Measurements from ENCODE around the gene ASPHD2.

Gene ASPHD2

DNA sequence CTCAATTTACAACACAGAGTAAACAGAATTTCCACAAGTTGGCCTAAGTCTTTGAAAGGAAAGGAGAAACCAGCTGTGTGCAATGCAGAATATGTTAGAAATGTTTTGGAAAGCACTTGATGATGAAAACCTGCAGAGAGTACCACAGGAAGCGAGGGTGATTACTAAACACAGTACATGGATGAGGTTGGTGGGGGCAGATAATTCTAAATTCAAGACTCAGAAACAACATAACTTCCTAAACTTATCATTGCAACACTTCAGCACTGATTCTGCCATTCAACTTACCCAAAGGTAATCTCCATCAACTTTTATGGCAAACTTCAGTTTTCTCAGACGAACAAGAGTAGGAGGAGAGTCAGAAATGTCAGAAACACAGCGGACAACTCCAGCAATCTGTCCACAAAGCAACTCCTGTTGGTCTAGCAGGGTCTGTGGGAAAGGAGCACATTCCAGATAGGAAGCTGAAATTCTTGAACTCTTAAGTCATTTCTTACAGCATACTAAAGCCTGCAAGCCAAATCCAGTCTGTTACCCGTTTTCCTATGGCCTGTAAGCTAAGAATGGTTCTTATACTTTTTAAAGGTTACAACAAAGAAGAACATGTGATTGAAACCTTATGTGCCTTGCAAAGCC lies 47.8 kb downstream of the ASPHD2 start:
- H3K4me3 ChIP-seq (ENCODE audit: low read depth, low read length), result no peak overlapping the region
- H3K4me1 ChIP-seq (ENCODE audit: control insufficient read depth, insufficient read depth, low read length), result no peaks in the 10 kb centered on the region
- peaks cover 38 to 78% of the 10 kb centered on the region in 2 experiments for H3K36me3 ChIP-seq (ENCODE audit: control insufficient read depth in 2 of 2, insufficient read depth in 1 of 2, low read length in 2 of 2)
- ChIA-PET POLR2A (no interaction called here), CTCF (interaction anchor here (0.6 to 8.1 kb wide), 2 partner anchors 16 to 63 kb away, joined by 3 to 47 read pairs; no protein-coding TSS in a partner anchor)
- no peak overlapping the region for H3K27ac ChIP-seq (ENCODE audit: extremely low read depth, low read depth, low read length)
- no peaks in the 10 kb centered on the region for H3K9me3 ChIP-seq (ENCODE audit: control insufficient read depth, insufficient read depth, low read depth, low read length)
- TF ChIP-seq, protein P1, sequence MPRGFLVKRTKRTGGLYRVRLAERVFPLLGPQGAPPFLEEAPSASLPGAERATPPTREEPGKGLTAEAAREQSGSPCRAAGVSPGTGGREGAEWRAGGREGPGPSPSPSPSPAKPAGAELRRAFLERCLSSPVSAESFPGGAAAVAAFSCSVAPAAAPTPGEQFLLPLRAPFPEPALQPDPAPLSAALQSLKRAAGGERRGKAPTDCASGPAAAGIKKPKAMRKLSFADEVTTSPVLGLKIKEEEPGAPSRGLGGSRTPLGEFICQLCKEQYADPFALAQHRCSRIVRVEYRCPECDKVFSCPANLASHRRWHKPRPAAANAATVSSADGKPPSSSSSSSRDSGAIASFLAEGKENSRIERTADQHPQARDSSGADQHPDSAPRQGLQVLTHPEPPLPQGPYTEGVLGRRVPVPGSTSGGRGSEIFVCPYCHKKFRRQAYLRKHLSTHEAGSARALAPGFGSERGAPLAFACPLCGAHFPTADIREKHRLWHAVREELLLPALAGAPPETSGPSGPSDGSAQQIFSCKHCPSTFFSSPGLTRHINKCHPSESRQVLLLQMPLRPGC (tag by site-specific recombination; IDR thresholded peaks at IDR 0.05), result no peak
- no peak for TF ChIP-seq ZNF791 (tag by site-specific recombination; IDR thresholded peaks at IDR 0.05)
- TF ChIP-seq, protein P2, sequence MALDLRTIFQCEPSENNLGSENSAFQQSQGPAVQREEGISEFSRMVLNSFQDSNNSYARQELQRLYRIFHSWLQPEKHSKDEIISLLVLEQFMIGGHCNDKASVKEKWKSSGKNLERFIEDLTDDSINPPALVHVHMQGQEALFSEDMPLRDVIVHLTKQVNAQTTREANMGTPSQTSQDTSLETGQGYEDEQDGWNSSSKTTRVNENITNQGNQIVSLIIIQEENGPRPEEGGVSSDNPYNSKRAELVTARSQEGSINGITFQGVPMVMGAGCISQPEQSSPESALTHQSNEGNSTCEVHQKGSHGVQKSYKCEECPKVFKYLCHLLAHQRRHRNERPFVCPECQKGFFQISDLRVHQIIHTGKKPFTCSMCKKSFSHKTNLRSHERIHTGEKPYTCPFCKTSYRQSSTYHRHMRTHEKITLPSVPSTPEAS (tag by site-specific recombination; IDR thresholded peaks at IDR 0.05), result no peak

DNA sequence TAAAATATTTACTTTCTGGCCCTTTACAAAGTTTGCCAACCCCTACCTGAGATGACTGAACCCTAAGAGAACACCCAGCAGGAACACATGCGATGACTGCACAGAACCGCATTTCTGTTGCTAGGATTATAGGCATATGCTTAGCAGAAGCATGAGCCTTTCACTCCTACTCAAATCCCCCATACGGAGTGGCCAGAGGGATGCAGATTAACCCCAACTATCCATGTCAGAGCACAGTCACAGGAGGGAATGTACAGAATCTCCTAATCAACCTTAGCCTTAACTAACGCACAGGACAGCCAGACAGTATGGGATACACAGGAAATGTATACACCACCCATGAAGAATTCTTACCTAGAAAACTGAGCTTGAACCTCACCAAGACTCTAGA lies 48.3 kb downstream of the ASPHD2 start:
- no peak overlapping the region for H3K27ac ChIP-seq (ENCODE audit: extremely low read depth, low read depth, low read length)
- no peak for TF ChIP-seq FEZF1 (tag by site-specific recombination; IDR thresholded peaks at IDR 0.05)
- TF ChIP-seq, protein P3, sequence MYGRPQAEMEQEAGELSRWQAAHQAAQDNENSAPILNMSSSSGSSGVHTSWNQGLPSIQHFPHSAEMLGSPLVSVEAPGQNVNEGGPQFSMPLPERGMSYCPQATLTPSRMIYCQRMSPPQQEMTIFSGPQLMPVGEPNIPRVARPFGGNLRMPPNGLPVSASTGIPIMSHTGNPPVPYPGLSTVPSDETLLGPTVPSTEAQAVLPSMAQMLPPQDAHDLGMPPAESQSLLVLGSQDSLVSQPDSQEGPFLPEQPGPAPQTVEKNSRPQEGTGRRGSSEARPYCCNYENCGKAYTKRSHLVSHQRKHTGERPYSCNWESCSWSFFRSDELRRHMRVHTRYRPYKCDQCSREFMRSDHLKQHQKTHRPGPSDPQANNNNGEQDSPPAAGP (tag by site-specific recombination; IDR thresholded peaks at IDR 0.05), result no peak
- TF ChIP-seq ZNF169 (tag by site-specific recombination; IDR thresholded peaks at IDR 0.05), result no peak
- TF ChIP-seq HOXA7 (CRISPR knock-in tag; IDR thresholded peaks at IDR 0.05; ENCODE audit: borderline replicate concordance), result no peak
- TF ChIP-seq ZNF223 (tag by site-specific recombination; IDR thresholded peaks at IDR 0.05), result no peak
- TF ChIP-seq, protein P4, sequence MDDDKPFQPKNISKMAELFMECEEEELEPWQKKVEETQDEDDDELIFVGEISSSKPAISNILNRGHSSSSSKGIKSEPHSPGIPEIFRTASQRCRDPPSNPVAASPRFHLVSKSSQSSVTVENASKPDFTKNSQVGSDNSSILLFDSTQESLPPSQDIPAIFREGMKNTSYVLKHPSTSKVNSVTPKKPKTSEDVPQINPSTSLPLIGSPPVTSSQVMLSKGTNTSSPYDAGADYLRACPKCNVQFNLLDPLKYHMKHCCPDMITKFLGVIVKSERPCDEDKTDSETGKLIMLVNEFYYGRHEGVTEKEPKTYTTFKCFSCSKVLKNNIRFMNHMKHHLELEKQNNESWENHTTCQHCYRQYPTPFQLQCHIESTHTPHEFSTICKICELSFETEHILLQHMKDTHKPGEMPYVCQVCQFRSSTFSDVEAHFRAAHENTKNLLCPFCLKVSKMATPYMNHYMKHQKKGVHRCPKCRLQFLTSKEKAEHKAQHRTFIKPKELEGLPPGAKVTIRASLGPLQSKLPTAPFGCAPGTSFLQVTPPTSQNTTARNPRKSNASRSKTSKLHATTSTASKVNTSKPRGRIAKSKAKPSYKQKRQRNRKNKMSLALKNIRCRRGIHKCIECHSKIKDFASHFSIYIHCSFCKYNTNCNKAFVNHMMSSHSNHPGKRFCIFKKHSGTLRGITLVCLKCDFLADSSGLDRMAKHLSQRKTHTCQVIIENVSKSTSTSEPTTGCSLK (tag by site-specific recombination; IDR thresholded peaks at IDR 0.05), result no peak
- no peak for TF ChIP-seq ZNF311 (tag by site-specific recombination; IDR thresholded peaks at IDR 0.05; ENCODE audit: borderline replicate concordance)
- peaks cover 33 to 74% of the 10 kb centered on the region in 2 experiments for H3K36me3 ChIP-seq (ENCODE audit: control insufficient read depth in 2 of 2, insufficient read depth in 1 of 2, low read length in 2 of 2)
- ChIA-PET CTCF (interaction anchor here (0.6 to 8.1 kb wide), 2 partner anchors 16 to 63 kb away, joined by 3 to 47 read pairs; no protein-coding TSS in a partner anchor), POLR2A (no interaction called here)
- H3K4me1 ChIP-seq (ENCODE audit: control insufficient read depth, insufficient read depth, low read length), result no peaks in the 10 kb centered on the region
- H3K4me3 ChIP-seq (ENCODE audit: low read depth, low read length), result no peak overlapping the region
- no peaks in the 10 kb centered on the region for H3K9me3 ChIP-seq (ENCODE audit: control insufficient read depth, insufficient read depth, low read depth, low read length)

DNA sequence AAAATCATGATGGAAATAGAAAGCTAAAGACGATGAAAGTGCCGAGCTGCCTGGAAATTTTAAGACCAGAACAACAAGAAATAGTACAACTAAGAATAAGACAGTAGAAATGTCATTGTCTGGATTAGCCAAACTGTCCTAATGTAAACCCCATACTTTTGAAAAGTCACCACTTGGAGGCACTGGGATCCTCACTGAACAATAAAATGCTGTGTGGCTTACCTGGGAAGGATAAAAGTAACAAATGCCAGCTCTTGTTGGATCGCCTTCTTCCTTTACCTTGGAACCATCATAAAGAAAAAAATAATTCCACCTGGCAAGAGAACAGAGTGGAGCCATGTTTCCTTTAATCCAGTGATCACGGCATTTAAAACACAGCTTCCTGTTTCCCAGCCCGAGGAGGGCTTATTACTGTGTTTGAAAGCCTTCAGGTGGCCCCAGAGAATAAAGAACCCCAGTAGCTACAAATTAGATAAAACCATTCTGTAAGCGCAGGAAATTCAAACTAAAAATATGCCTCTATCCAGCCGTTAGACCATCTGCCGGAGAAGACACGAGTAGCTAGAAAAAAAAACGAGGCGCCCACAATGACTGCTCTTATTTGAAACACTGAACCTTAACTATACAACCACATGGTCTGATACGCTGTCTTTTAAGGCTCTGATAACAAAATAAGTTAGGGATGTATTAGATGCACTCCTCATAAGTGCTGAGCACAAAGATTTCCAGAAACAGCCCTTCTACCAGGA lies 50.2 kb downstream of the ASPHD2 start:
- H3K4me3 ChIP-seq (ENCODE audit: low read depth, low read length), result no peak overlapping the region
- TF ChIP-seq SP2 (tag by site-specific recombination; IDR thresholded peaks at IDR 0.05), result no peak
- TF ChIP-seq, protein P5, sequence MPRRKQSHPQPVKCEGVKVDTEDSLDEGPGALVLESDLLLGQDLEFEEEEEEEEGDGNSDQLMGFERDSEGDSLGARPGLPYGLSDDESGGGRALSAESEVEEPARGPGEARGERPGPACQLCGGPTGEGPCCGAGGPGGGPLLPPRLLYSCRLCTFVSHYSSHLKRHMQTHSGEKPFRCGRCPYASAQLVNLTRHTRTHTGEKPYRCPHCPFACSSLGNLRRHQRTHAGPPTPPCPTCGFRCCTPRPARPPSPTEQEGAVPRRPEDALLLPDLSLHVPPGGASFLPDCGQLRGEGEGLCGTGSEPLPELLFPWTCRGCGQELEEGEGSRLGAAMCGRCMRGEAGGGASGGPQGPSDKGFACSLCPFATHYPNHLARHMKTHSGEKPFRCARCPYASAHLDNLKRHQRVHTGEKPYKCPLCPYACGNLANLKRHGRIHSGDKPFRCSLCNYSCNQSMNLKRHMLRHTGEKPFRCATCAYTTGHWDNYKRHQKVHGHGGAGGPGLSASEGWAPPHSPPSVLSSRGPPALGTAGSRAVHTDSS (tag by site-specific recombination; IDR thresholded peaks at IDR 0.05), result no peak
- TF ChIP-seq, protein P6, sequence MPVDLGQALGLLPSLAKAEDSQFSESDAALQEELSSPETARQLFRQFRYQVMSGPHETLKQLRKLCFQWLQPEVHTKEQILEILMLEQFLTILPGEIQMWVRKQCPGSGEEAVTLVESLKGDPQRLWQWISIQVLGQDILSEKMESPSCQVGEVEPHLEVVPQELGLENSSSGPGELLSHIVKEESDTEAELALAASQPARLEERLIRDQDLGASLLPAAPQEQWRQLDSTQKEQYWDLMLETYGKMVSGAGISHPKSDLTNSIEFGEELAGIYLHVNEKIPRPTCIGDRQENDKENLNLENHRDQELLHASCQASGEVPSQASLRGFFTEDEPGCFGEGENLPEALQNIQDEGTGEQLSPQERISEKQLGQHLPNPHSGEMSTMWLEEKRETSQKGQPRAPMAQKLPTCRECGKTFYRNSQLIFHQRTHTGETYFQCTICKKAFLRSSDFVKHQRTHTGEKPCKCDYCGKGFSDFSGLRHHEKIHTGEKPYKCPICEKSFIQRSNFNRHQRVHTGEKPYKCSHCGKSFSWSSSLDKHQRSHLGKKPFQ (tag by site-specific recombination; IDR thresholded peaks at IDR 0.05), result no peak
- no peak for TF ChIP-seq ZNF169 (tag by site-specific recombination; IDR thresholded peaks at IDR 0.05)
- TF ChIP-seq ZBTB20 (tag by site-specific recombination; IDR thresholded peaks at IDR 0.05), result peak; percentile 65
- TF ChIP-seq, protein P7, sequence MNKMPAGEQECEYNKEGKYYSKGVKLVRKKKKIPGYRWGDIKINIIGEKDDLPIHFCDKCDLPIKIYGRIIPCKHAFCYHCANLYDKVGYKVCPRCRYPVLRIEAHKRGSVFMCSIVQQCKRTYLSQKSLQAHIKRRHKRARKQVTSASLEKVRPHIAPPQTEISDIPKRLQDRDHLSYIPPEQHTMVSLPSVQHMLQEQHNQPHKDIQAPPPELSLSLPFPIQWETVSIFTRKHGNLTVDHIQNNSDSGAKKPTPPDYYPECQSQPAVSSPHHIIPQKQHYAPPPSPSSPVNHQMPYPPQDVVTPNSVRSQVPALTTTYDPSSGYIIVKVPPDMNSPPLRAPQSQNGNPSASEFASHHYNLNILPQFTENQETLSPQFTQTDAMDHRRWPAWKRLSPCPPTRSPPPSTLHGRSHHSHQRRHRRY (tag by site-specific recombination; IDR thresholded peaks at IDR 0.05), result no peak
- no peak for TF ChIP-seq GLIS2 (tag by site-specific recombination; IDR thresholded peaks at IDR 0.05)
- H3K27ac ChIP-seq (ENCODE audit: extremely low read depth, low read depth, low read length), result no peak overlapping the region
- H3K9me3 ChIP-seq (ENCODE audit: control insufficient read depth, insufficient read depth, low read depth, low read length), result no peaks in the 10 kb centered on the region
- ChIA-PET CTCF (interaction anchor here (0.5 to 8.1 kb wide), 4 partner anchors 13 to 113 kb away, joined by 3 to 47 read pairs (median 6); no protein-coding TSS in a partner anchor), POLR2A (no interaction called here)
- H3K36me3 ChIP-seq (ENCODE audit: control insufficient read depth in 2 of 2, insufficient read depth in 1 of 2, low read length in 2 of 2), result peaks cover 26 to 55% of the 10 kb centered on the region in 2 experiments
- H3K4me1 ChIP-seq (ENCODE audit: control insufficient read depth, insufficient read depth, low read length), result no peaks in the 10 kb centered on the region

Measured in HEK293 (cell line).